GM12891 (cell line): ENCODE measurements around the gene LRMDA.

Experiments
- DNase-seq: peaks from one replicate; pipeline ENCODE4 v3.0.0; 2011; ENCODE audit warnings: low spot score; ENCODE audit not compliant: insufficient read length
- FAIRE-seq: peaks from 2 replicates; lab custom pipeline; 2011; peaks lifted over from hg19 to GRCh38; lab: Jason Lieb, UNC
- PAX5 ChIP-seq: IDR thresholded peaks from 2 replicates; pipeline ENCODE4 v1.6.1; 2011; ENCODE audit warnings: low read length, moderate library complexity, mild to moderate bottlenecking; ENCODE audit not compliant: insufficient read depth, severe bottlenecking
- POLR2A ChIP-seq: IDR thresholded peaks from 2 replicates; pipeline ENCODE4 v1.6.1; 2011; ENCODE audit warnings: low read depth, low read length, control low read depth
- POLR2AphosphoS5 ChIP-seq: IDR thresholded peaks from 2 replicates; pipeline ENCODE4 v1.6.1; 2011; ENCODE audit warnings: low read depth, low read length, control low read depth
- POU2F2 ChIP-seq: IDR thresholded peaks from 2 replicates; pipeline ENCODE4 v1.6.1; 2011; ENCODE audit warnings: low read depth, mild to moderate bottlenecking, control low read depth, low read length, moderate library complexity
- SPI1 ChIP-seq: IDR thresholded peaks from 2 replicates; pipeline ENCODE4 v1.6.1; 2011; ENCODE audit warnings: low read depth, low read length, control low read depth
- TAF1 ChIP-seq: IDR thresholded peaks from 2 replicates; pipeline ENCODE4 v1.6.1; 2011; ENCODE audit warnings: low read depth, low read length, control low read depth

The LRMDA gene

DNA sequence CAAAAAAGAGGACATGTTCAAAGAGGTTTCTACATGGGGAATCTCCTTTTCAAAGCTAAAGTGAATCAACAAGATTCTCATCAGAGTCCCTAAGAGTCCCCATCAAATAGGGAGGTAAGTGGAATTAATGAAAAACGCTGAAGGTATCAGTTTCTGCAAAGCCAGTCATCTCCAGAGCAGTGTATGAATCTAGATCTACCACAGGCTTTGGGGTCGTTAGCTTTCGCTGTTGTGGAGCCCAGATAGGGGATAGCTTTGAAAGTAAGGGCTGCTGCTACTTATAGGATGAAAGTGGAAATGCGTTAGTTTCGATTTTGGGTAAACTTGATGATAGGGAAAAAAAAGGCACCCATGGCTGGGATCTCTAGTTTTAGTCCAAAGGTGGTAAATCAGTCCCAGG, 748.4 kb downstream of the LRMDA start:
- TF ChIP-seq POU2F2 = no peak
- TF ChIP-seq TAF1 = no peak
- no peak for TF ChIP-seq POLR2AphosphoS5
- no peak for TF ChIP-seq POLR2A
- no peak for TF ChIP-seq PAX5
- no peak for TF ChIP-seq SPI1
- FAIRE-seq (no peak), DNase-seq (no peak)

DNA sequence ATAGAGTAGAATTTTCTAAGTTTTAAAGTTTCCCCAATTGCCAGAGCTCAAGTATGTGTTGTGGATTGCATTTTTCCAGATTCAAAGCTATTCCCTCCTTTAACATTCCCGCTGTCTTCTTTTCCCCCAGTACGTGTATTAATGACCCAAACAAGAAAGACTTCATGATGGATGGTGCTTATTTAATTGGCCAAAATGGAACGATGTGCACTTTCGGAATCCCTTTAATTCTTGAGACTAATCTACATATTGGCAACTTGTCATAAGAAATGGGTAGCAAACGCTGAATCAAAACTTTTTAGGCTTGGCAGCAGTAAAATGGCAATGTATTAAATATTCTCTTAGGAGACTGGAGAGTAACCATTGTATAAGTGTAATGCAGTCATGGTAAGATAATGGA, 753.2 kb downstream of the LRMDA start:
- TF ChIP-seq POU2F2 = no peak
- no peak for TF ChIP-seq POLR2AphosphoS5
- no peak for TF ChIP-seq PAX5
- no peak for TF ChIP-seq TAF1
- no peak for TF ChIP-seq SPI1
- FAIRE-seq = no peak
- DNase-seq = no peak

DNA sequence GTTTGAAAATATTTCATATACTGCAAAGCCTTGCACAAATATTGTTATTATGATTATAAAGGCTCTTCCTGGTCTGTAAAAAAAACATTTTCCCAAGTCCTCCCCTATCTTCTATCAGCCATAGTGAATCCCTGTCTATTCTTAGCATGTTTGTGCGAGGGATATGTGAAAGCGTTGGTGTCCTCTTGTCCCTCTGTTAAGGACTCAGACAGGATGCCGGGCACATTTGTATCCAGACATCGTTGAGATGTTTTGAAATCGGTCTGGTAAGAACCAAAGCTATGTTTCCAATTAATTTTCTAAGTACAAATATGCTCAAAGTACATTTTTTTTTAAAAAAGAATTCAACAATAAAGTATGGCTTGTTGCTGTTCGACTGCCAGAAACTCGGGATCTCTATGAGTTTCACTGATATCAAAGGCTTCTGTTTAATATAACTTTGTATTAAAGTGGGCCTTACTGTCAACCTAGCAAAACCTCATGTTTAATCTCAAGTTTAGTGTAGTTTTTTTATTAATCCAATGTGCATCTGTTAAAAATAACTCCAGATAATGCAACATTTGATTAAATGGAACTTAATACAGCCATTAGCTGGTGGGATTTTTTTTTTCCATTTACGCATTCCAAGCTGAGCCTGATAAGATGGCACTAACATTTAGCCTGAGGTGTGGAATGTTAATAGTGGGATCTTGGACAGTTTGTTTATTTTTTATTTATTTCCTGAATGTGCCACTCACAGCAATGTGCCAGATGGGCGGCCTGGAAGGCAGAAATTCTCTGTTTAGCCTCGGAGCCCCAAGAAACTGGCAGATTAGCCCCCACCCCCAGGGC, 754.3 kb downstream of the LRMDA start:
- FAIRE-seq (no peak), DNase-seq (no peak)

DNA sequence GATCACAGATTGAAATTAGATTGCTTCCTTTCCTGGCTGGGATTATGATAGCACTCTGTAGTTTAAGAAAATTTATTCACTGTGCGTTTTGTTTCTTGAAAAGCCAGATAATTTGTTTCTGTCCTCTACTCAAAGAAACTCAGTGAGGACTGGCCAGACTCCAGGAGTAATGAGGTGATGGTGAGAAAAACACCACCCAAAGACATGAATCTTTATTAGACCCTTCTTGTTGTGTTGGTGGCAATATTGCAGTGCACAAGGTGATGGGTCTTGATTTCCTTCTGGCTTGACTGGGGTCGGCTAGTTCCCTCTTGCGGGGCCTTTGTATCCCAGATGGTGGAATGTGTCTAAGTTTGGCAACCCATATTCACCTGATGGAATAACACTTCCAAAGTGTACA, 756.8 kb downstream of the LRMDA start:
- FAIRE-seq = no peak

More for the DNA sequence above, 754.3 kb downstream of the LRMDA start:
- no peak for TF ChIP-seq POLR2AphosphoS5

DNA sequence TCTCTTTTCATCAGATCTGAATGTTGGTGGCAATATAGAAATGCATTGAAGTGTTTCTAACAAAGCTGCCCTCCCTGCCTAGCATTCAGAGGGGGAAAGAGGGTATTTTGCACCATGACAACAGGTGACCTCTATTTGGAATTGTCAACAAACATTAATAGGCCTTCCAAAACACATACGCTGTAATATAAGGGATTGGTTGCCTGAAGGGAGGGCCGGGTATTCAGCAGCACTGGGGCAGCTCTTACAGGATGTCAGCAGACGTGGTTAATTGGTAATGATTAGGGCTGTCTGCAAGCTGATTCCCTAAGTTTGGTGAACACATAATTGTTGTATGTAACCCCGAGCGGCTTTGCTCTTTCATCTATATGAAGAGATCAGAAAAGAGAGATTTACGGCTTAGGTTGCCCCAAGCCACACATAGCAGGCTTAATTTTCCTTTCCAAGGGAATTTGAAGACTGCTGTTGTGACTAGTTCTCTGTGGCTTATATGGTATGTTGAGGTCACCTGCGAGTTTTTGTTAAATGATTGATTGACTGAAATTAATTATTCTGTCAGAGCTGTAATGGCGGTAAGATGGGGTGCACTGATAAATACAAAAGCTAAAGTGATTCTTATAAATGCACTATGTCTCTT, 759.3 kb downstream of the LRMDA start:
- TF ChIP-seq POLR2A (no peak), POLR2AphosphoS5 (no peak), TAF1 (no peak), POU2F2 (no peak), SPI1 (no peak), PAX5 (no peak)
- FAIRE-seq (no peak), DNase-seq (no peak)

More for the DNA sequence above, 756.8 kb downstream of the LRMDA start:
- no peak for TF ChIP-seq SPI1
- no peak for TF ChIP-seq POU2F2
- no peak for TF ChIP-seq PAX5
- TF ChIP-seq TAF1 = no peak
- TF ChIP-seq POLR2A = no peak
- TF ChIP-seq POLR2AphosphoS5 = no peak
- no peak for DNase-seq

DNA sequence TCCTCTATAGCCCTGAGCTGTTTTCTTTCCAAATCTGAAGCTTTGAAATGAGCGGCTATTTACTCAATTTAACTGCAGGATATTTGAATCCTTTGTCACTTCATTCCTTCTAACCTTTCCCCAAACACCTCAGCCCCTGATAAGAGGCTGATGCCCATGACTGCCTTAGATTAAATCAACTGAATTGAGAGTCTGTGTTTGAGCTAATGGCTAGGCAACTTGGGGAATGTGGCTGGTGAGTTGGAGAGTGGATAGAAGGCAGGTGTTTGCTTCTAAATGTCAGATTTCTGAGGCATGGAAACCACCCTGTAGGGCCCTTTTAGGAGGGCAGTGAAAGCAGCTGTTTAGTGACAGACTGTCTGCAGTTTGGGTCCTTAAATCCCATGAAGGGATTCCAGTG, 759.9 kb downstream of the LRMDA start:
- no peak for TF ChIP-seq SPI1
- no peak for DNase-seq
- no peak for FAIRE-seq

DNA sequence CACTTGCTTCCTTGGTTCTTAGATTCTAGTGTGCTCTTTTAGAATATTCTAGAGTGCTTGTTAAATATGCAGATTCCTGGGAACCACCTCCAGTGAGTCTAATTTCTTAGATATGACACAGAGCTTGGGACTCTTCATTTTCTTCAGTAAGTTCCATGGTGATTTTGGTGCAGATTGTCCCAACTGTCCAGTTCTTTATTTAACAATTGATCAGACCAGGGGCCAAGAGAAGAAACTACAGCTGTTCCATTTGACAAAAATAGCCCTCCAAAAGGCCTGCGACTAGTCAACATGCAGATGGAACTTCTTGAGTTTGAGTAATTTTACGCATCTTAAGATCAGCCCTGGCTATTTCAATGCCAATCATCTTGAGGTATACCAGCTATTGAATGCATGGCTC, 760.7 kb downstream of the LRMDA start:
- FAIRE-seq = no peak
- no peak for DNase-seq

DNA sequence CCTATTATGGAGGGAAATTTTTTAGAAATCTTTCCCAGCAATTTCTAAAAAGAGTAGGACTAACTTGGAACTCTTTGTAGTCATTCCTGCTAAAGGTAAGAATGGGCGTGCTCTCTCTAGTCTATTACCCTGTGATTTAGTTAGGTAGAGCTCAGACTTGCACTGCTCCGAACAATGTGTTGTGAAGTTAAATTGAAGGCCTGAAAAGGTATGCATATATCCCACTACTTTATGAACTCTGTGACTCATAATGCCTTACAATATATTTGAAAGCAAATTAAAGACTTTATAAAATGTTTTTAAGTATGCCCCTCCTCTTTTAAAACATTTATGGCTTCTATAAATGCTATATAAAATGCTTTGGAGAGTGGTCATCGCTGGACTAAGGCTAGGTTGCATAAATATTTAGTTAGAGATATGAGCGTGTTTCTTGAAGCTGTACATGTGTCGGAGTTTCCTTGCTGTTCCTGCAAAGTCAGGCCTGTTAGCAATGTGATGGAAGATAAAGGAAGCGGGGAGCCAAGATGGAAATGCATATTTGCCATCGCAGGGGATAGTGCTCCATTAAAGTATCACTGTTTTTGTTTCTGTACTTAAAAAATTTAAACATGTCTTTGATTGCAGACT, 761.4 kb downstream of the LRMDA start:
- no peak for DNase-seq
- no peak for FAIRE-seq
- TF ChIP-seq TAF1 (no peak), POU2F2 (no peak), SPI1 (no peak), POLR2AphosphoS5 (no peak), POLR2A (no peak), PAX5 (no peak)

More for the DNA sequence above, 760.7 kb downstream of the LRMDA start:
- no peak for TF ChIP-seq POLR2AphosphoS5
- TF ChIP-seq POU2F2 = no peak
- no peak for TF ChIP-seq PAX5
- no peak for TF ChIP-seq POLR2A
- TF ChIP-seq TAF1 = no peak
- TF ChIP-seq SPI1 = no peak

DNA sequence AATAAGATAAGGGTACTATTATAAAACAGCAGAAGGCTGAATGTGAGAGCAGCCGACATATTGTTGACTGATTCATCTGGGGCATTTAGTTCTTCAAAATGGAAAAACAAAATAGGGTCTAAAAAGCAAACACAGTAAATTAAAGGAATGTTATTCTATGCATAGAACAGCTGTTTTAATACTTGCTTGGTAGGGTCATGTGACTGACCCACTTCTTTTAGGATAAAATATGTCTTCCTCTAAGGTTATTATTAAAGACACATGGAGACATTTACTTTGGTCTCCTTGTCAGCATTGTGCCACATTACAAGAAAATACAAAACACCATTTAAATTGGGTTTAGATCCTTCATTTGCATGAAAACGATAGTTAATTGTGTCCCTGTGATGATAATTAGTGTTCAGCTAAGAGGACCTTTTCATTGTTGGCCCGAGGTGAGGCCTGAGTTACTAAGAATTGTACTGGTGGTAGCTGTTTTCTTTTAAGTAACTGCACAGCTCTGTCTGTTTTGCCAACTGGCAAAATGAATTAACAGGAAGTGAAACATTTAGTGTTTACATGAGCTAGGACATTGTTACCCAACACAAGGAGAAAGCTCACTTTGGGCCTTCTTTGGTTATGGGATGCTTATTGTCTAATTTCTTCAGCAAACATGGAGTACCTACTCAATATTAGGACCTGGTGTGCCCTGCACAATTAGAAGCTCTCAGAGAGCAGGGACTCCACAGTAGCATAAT, 764.4 kb downstream of the LRMDA start:
- DNase-seq (no peak), FAIRE-seq (no peak)
- TF ChIP-seq POLR2A = no peak
- TF ChIP-seq PAX5 = no peak
- TF ChIP-seq POLR2AphosphoS5 = no peak
- TF ChIP-seq TAF1 = no peak
- peak; percentile 49; the same call in 1 of the 2 replicates for TF ChIP-seq SPI1
- no peak for TF ChIP-seq POU2F2

DNA sequence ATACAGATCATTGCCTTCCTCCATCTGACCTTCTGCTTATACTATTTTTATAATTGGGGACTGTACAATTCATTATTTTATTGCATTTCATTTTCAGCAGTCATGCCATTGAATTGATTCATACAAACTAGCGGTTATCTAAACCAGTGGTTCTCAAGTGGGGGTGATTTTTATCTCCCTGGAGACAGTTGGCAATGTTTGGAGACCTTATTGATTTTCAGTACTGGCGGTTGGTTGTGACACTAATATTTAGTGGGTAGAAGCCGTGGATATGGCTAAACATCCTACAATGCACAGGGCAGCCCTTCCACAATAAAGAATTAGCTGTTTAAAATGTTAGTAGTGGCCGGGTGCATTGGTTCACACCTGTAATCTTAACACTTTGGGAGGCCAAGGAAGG, 765.9 kb downstream of the LRMDA start:
- DNase-seq = no peak
- FAIRE-seq = no peak
- no peak for TF ChIP-seq POU2F2
- TF ChIP-seq POLR2A = no peak
- no peak for TF ChIP-seq PAX5
- TF ChIP-seq TAF1 = no peak
- TF ChIP-seq POLR2AphosphoS5 = no peak
- TF ChIP-seq SPI1 = no peak
